OCI-LY7 (cell line): ENCODE results near the gene TMEM209. TPM values are rescaled to one million over a fixed set of nuclear protein-coding genes. Genes with fewer than 3 reads are reported as not detected.

Experiments
- BruUV-seq: library from RNA; stranded (reverse); fragments of 400-500 nt; replicated peaks from 2 replicates; lab custom pipeline; 2021; lab: Mats Ljungman, UMichigan
- CTCF ChIA-PET: fragments of 300-600 bp; sonication (Branson Sonifier 250); formaldehyde crosslinking; loops from one replicate; lab custom pipeline; 2022; ENCODE audit warnings: antibody characterized with exemption; ENCODE audit not compliant: unreplicated experiment; lab: Charles Lee
- POLR2A ChIA-PET: fragments of 300-600 bp; sonication (Branson Sonifier 250); formaldehyde crosslinking; loops from one replicate; lab custom pipeline; 2022; ENCODE audit warnings: antibody characterized with exemption; lab: Charles Lee
- DNase-seq: peaks from one replicate; pipeline ENCODE4 v3.0.0-alpha.2; 2015; ENCODE audit warnings: low spot score
- H2AFZ ChIP-seq: fragments of 200-600 bp; sonication (generic), shearing (Covaris generic); 2 replicates; pipeline ENCODE4 v1.6.1; 2014; ENCODE audit warnings: mild to moderate bottlenecking, antibody characterized with exemption, low read length, moderate library complexity
- H3K27ac ChIP-seq: fragments of 200-600 bp; sonication (generic); 2 replicates; pipeline ENCODE4 v1.5.1; 2014; ENCODE audit warnings: mixed run types, low read depth, mild to moderate bottlenecking, moderate library complexity, low read length, inconsistent platforms; ENCODE audit not compliant: poor library complexity, severe bottlenecking
- H3K36me3 ChIP-seq: fragments of 200-600 bp; sonication (generic); 2 replicates; pipeline ENCODE4 v1.6.1; 2014; ENCODE audit warnings: mild to moderate bottlenecking, antibody characterized with exemption, low read length, moderate library complexity, mixed read lengths; ENCODE audit not compliant: insufficient read depth
- H3K4me1 ChIP-seq: fragments of 200-600 bp; sonication (generic); 2 replicates; pipeline ENCODE4 v1.5.1; 2014; ENCODE audit warnings: mild to moderate bottlenecking, low read length; ENCODE audit not compliant: insufficient read depth, poor library complexity, severe bottlenecking
- H3K4me2 ChIP-seq: fragments of 200-600 bp; sonication (generic); 2 replicates; pipeline ENCODE4 v1.6.1; 2014; ENCODE audit warnings: mild to moderate bottlenecking, low read length
- H3K4me3 ChIP-seq: fragments of 200-600 bp; sonication (generic); 2 replicates; pipeline ENCODE4 v1.5.1; 2014; ENCODE audit warnings: mild to moderate bottlenecking, low read depth, low read length; ENCODE audit not compliant: poor library complexity, severe bottlenecking
- H3K79me2 ChIP-seq: fragments of 200-600 bp; sonication (generic); 2 replicates; pipeline ENCODE4 v1.6.1; 2016; ENCODE audit warnings: low read depth, mild to moderate bottlenecking, low read length, moderate library complexity, mixed read lengths; ENCODE audit not compliant: insufficient read depth
- H3K9me2 ChIP-seq: fragments of 200-600 bp; sonication (generic); 2 replicates; pipeline ENCODE4 v1.6.1; 2016; ENCODE audit warnings: mild to moderate bottlenecking, low read length, mixed read lengths; ENCODE audit not compliant: insufficient read depth
- H3K9me3 ChIP-seq: fragments of 200-600 bp; sonication (generic); 2 replicates; pipeline ENCODE4 v1.6.1; 2014; ENCODE audit warnings: mild to moderate bottlenecking, mixed run types, low read length, mixed read lengths
- H4K20me1 ChIP-seq: fragments of 200-600 bp; sonication (generic); 2 replicates; pipeline ENCODE4 v1.6.1; 2014; ENCODE audit warnings: mild to moderate bottlenecking, antibody characterized with exemption, low read length, moderate library complexity, mixed read lengths; ENCODE audit not compliant: insufficient read depth
- EZH2phosphoT487 ChIP-seq: fragments of 200-600 bp; sonication (generic); IDR thresholded peaks from 2 replicates; pipeline ENCODE4 v1.6.1; 2018; ENCODE audit warnings: low read depth, borderline replicate concordance, mild to moderate bottlenecking, mixed run types, antibody characterized with exemption, low read length, moderate library complexity, mixed read lengths
- intact Hi-C: fragments of 100-400 bp; cut with micrococcal nuclease; formaldehyde crosslinking; loops from one replicate; pipeline ENCODE4 v1.10.0; 2022; ENCODE audit not compliant: unreplicated experiment
- total RNA-seq, 2 experiments: library from RNA; depleted of rRNA in 1 of 2; stranded (reverse); fragments of >200 nt in 1 of 2; shearing (Covaris generic) in 1 of 2; gene quantifications; 2 replicates each; pipeline ENCODE4 v1.2.3, GENCODE V29; 2014 to 2022
- TF ChIP-seq, protein P1 (sequence below): fragments of 200-600 bp; sonication (generic); conservative IDR thresholded peaks from 2 replicates; pipeline ENCODE4 v1.5.1; 2014; ENCODE audit warnings: mild to moderate bottlenecking, antibody characterized with exemption, low read length, moderate library complexity, mixed read lengths

The TMEM209 gene
- total RNA-seq, 2 experiments from 2014 or later = 18.1 to 37.9 TPM

DNA sequence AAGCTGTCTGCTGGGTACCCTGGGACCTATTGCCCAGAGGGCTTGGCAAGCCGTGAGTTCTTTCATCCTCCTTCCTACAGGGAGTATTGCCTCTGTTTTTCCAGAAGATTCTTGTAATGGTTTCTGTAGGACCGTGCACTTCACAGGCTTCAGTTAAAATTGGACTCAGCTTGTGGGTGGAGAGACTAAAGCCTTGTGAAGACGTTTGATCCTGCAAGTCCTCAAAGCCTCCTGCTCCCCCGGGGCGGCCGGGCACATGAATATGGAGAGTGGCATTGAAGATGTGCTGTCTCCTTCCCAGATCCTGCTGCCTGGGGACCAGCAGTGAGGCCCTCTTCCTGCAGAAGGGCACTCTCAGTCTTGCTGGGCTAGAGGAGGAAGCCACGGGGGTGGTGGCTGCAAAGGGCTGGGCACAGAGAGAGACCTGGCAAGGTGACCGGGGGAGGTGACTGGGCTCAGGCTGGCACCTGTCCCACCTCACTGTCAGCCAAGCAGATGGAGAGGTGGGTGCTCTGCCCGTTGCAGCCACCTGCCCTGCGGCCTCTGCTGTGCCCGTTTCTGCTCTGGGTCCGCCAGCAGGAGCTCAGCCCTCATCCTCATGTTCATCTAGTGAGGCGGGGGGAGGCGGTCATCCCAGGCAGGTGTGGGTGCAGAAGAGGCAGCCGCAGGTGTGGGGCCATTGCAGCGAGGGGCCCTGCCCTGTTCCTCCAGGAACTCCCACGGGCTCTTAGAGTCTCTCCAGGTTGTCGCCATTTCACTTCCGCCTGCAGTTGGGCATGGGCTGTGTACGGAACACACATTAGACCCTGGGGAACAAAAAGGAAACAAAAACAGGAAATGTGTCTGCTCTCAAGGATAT, 55.7 kb downstream of the TMEM209 start:
- ChIA-PET CTCF (no interaction called here), POLR2A (interaction anchor here (0.6 to 0.8 kb wide), 2 partner anchors 11 to 357 kb away, joined by 3 to 5 read pairs; no protein-coding TSS in a partner anchor)
- Histone ChIP-seq H3K36me3 (no peaks in the 10 kb centered on the region), H3K4me3 (no peak overlapping the region), H3K9me3 (0 out of 2 replicates have a peak, but pooled peaks cover 5% of the 10 kb centered on the region), H3K4me2 (peak overlapping the region; percentile 49; the same call in 1 of the 2 replicates), H3K79me2 (no peaks in the 10 kb centered on the region), H3K9me2 (no peaks in the 10 kb centered on the region), H3K4me1 (peaks cover 32% of the 10 kb centered on the region), H4K20me1 (no peaks in the 10 kb centered on the region), H3K27ac (peak overlapping the region; percentile 34), H2AFZ (peak overlapping the region; percentile 11; the same call in 1 of the 2 replicates)
- DNase-seq = peak; percentile 31
- TF ChIP-seq, protein P1, sequence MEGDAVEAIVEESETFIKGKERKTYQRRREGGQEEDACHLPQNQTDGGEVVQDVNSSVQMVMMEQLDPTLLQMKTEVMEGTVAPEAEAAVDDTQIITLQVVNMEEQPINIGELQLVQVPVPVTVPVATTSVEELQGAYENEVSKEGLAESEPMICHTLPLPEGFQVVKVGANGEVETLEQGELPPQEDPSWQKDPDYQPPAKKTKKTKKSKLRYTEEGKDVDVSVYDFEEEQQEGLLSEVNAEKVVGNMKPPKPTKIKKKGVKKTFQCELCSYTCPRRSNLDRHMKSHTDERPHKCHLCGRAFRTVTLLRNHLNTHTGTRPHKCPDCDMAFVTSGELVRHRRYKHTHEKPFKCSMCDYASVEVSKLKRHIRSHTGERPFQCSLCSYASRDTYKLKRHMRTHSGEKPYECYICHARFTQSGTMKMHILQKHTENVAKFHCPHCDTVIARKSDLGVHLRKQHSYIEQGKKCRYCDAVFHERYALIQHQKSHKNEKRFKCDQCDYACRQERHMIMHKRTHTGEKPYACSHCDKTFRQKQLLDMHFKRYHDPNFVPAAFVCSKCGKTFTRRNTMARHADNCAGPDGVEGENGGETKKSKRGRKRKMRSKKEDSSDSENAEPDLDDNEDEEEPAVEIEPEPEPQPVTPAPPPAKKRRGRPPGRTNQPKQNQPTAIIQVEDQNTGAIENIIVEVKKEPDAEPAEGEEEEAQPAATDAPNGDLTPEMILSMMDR = no peak
- no peak for TF ChIP-seq EZH2phosphoT487
- intact Hi-C loops = loop anchor here (2.0 kb wide), 1 partner anchor 79 kb away; the partner anchor contains the start of gene KLHDC10
- BruUV-seq = no TSS peak

DNA sequence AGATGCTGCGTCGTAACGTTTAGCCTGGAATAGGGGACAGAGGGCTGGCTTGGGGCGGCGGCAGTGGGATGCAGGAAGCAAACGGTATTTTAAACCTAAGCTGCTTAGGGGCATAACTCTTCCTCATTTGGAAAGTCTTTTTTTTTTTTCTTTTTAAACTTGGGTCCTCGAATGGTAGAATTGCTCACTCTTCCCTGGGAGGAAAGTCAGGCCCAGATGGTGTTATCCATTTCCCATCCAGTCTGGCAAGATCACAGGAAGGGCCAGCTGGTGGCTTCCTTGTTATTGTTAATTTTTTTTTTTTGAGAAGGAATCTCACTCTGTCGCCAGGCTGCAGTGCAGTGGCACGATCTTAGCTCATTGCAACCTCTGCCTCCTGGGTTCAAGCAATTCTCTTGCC, 56.6 kb downstream of the TMEM209 start:
- H3K4me2 ChIP-seq = no peak overlapping the region
- no TSS peak for BruUV-seq
- no peak for DNase-seq
- no peaks in the 10 kb centered on the region for H4K20me1 ChIP-seq
- no peak overlapping the region for H3K27ac ChIP-seq
- intact Hi-C loops = no loop called here
- no peaks in the 10 kb centered on the region for H3K79me2 ChIP-seq
- ChIA-PET POLR2A (interaction anchor here (0.8 kb wide), 1 partner anchor 10 kb away, joined by 3 read pairs; no protein-coding TSS in a partner anchor), CTCF (no interaction called here)
- H3K4me3 ChIP-seq = no peak overlapping the region
- H3K9me2 ChIP-seq = no peaks in the 10 kb centered on the region
- H3K36me3 ChIP-seq = no peaks in the 10 kb centered on the region
- H3K9me3 ChIP-seq = 0 out of 2 replicates have a peak, but pooled peaks cover 5% of the 10 kb centered on the region
- H3K4me1 ChIP-seq = peaks cover 32% of the 10 kb centered on the region
- H2AFZ ChIP-seq = no peak overlapping the region
- TF ChIP-seq, protein P1 = no peak
- TF ChIP-seq EZH2phosphoT487 = no peak
